Stimulated activated CD8-positive, alpha-beta memory T cell treated with anti-CD3 and anti-CD28 coated beads, Interleukin-7, amount 100 ng/mL, for 4 hours (primary cell): ENCODE measurements around the gene DNAJC8.

Experiments used
- DNase-seq, 2 donors: peaks; one replicate each; pipeline ENCODE4 v3.0.0-alpha.2; 2020; ENCODE audit warnings: low read depth in 2 of 2

The DNAJC8 gene

GRCh38 chr1:28199328-28200233 is 33.2 kb downstream of the DNAJC8 start:
- DNase-seq: peak; percentile 31 to 43

GRCh38 chr1:28197682-28198415 is 35.0 kb downstream of the DNAJC8 start:
- DNase-seq: no peak

DNA sequence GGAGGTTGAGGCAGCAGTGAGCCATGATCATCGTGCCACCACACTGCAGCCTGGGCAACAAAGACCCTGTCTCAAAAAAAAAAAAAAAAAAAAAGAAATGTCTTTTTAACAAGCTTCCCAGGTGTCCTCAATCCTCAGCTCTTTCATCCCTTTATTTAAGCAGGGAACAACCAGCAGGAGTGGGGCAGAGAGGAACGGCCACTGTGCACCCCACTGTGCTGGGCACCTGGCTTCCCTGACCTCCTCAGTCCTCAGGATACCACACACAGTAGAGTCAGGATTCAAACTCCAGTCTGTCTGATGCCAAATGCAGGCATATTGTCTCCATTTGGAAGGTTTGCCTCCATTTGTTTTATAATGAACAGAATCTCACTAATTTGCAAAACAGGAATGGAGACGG is 36.5 kb downstream of the DNAJC8 start:
- DNase-seq: no peak

DNA sequence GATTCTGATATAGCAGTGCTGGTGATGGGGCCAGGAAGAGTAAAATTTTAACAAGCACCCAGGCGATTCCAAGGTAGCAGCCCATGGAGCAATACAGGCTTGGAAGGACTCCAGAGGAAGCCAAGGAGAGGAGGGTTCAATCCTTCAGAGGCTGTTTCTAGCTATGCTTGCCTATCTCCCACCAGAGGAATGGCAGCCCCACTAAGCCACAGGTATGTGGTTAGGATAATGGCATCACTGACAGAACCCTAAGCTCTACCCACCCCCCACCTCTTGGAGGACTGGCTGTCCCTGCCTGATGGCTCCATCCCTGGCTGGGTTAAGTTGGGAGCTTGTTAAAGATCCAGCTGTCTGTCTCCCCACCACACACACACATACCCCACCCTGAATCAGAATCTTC is 37.0 kb downstream of the DNAJC8 start:
- DNase-seq: no peak

DNA sequence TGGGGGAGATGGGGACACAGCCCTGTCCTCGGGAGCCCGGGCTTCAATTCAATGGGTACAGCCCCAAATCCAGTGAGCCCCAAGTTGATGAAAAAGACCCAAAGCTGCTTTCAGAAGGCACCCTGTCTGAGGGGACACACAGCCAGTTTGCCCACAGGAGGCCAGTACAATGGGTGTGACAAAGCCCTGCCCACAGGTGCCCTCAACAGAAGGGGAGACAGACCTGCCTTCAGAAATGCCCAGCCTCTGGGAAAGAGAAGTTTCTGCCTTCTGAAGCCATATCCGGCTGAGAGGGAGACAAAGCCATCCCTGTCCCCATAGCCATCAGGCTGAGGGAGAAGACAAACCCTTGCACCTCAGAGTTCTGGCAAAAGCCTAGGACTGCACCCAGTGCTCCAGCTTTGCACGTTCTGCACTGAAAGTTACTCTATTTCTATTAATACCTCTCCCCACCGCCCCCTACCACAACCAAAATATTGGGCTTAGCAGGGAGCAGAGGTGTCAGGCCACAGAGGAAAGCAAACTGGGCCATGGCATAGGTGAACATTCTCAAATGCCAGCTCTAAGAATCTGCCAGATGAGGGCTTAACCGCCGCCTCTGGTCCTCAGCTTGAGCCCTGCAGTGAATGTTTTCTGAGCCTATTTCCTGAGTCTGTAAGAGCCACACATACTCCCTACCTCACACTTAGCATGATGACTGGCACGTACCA is 38.3 kb downstream of the DNAJC8 start:
- DNase-seq: no peak

DNA sequence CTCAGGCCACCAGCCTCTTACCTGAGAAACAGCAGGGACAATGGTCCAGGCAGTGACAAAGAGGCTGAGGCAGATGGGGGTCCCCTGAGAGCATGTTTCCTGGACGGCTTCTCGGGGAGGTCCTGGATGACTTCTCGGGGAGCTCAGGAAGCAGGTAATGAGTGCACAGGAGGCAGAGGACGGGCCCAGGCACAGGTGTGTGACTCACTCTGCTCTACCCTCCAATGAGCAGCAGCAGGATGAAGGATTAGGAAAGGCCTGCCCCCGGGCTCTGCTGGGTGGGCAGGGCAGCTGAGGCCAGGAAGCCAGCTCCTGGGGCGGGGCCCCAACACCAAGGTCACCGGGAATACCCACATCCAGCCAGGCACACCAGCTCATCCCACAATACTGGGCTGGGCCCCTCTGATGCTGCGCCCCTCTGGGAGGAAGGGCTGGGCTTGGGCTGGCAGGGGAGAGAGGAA is 39.1 kb downstream of the DNAJC8 start:
- DNase-seq: no peak

GRCh38 chr1:28190996-28191645 is 41.7 kb downstream of the DNAJC8 start:
- no peak for DNase-seq

GRCh38 chr1:28190337-28190979 is 42.4 kb downstream of the DNAJC8 start:
- no peak for DNase-seq

DNA sequence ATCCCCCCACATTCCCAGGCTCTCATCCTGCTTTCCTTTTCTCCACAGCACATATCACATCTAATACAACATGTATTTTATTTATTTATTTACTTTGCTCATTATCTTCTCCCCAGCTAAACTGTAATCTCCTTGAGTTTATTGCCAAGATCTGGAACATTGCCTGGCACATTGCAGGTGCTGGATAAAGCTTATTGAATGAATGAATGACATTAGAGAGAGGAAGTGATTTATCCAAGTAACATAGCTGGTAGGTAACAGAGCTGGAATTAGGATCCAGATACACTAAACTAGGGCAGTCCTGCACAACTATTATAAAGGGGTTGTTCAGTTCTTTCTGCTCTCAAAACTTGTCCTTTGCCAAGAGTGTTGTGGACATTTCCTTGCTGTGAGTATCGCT is 47.8 kb downstream of the DNAJC8 start:
- DNase-seq: no peak

DNA sequence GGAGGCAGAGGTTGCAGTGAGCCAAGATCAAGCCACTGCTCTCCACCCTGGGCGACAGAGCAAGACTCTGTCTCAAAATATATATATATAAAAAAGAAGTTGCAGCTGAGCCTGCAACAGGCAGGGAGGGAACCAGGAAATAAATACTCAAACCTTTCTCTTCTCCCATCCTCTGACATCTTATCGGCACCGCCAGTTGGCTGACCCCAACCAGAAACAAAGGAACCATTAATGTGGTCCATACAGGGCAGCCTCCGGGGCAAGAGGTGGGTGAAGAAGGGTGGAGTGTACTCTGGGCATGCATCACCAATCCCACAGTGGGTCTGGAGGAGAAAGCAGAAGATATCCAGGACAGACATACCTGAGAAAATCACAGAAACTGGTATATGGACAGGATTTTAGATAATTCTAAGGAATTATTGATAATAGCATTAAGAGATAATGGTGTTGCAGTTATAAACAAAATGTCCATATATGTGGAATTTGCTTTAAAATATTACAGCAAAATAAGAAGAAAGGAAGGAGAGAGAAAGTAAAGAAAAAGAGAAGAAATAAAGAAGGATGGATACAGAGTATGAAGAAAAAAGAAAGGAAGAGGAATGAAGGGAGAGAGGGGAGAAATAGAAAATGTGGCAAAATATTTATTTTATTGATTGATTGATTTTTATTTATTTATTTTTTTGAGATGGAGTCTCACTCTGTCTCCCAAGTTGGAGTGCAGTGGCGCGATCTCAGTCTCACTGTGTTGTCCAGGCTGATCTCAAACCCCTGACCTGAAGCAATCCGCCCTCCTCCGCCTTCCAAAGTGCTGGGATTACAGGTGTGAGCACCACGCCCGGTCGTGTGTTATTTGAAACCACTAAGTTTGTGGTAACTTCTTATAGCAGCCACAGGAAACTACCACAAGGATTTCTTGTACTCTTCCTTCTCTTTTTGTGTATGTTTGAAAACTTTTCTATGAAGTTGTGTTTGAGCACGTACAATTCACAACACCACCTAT is 52.2 kb downstream of the DNAJC8 start:
- DNase-seq: no peak

DNA sequence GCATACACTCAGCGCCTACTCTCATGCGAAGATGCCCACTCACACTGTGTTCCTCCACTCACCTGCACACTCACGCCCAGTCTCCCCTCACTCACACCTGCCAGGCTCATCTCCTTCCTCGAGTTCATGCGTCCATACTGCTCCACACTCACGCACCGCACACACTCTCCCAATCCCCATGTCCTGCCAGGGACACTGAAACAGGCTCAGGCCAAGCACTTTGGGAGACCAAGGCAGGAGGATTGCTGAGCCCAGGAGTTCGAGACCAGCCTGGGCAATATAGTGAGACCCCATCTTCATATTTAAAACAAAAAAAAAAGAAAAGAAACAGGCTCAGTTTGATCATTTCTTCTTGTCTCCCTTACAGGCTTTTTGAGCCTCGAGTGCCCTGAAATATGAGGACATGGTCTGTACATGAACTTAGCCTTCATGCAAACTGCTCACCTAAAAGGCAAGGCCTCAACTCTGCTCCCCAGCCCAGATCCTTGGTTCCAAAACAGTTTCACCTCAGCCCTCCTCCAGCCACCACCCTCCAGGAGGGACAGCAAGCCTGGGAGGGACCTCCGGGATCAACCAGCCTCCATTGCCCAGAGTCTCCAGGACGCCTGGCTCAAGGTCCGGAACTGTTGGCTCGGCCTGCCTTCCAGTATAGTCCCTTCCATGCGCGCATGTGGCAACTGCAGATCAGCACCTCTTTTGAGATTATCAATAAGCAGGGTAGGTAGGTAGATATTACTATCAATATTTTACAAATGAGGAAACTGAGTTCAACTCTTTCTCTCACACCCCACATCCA is 53.9 kb downstream of the DNAJC8 start:
- no peak for DNase-seq

DNA sequence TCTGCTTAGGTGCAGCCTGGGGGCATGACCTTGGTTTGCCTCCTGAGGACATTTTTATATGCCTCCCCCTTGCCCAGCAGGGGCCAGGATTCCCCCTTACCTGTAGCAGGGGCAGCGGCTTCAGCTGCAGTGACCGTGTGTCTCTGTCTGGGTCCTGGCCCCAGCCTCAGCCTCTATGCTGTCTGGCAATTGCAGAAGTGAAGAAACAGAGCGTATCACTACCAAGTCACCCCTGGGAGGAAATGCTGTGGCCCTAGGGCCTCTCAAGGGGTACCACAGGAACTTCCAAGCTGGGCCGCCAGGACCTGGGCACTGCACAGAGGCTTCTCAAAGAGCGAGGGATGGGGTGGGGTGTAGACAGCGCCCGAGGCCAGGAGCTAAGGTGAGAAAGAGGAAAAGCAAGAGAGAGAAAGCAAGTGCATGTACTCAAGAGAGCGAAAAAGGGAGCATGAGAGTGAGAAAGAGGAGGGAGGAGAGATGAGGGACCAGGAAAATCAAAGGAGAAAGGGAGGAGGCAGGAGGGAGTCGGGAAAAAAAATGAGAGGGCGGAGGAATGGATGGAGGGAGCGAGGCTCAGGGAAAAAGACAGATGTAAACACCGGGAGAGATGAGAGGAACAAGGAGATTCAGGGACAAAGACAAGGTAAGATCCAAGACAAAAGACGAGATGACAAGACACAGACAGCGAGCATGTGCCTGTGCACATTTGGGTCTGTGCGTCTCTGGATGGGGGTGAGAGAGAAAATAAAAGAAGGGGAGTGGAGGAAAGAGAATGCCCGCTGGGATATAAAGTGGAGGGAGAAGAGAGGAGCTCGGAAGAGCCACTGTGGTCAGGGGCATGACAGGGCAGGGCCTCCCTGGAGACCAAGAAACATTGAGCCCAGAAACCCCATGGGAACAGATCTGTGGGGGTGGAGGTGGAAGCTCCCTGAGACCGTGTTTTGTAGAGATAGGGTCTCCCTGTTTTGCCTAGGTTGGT is 56.0 kb downstream of the DNAJC8 start, which contains the start of gene PTAFR:
Gene PTAFR (minus strand): TSS at position 199 of the 979 bp plus-strand sequence. CDS start 25,669 bp downstream, outside the sequence.
- DNase-seq: no peak

GRCh38 chr1:28175955-28176485 is 56.8 kb downstream of the DNAJC8 start:
- DNase-seq: no peak

DNA sequence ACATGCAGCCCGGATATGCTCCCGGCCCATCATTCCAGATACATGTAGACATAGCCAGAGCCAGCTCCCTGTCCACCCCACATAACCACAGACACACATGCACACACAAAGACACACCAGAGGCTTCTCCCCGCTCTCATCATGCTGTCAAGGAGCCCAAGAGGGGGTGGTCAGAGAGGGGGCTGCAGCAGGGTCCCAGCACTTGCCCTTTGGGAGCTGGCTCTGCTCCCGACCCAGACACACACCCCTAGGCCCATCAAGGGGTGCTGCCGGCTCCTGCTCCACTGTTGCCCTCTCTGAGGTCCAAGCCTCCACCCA is 58.9 kb downstream of the DNAJC8 start:
- no peak for DNase-seq

GRCh38 chr1:28173151-28173979 is 59.5 kb downstream of the DNAJC8 start:
- DNase-seq: no peak

DNA sequence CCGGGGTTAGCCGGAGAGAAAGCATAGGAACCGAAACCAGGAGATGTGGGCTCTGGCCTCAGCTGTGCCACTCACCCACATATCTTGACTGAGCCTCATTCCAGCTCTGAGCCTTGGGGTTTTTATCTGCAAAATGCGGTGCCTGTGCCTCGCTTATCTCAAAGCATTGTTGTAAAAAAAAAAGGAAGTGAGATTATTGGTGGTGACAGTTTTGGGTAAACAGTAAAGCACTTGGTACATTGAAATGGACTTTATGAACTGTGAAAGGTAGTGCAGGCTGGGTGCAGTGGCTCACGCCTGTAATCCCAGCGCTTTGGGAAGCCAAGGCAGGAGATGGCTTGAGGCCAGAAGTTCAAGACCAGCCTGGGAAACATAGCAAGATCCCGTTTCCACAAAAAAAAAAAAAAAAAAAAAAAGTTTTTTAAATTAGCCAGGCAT is 60.1 kb downstream of the DNAJC8 start:
- peak in 1 of 2 donors; percentile 3 for DNase-seq

DNA sequence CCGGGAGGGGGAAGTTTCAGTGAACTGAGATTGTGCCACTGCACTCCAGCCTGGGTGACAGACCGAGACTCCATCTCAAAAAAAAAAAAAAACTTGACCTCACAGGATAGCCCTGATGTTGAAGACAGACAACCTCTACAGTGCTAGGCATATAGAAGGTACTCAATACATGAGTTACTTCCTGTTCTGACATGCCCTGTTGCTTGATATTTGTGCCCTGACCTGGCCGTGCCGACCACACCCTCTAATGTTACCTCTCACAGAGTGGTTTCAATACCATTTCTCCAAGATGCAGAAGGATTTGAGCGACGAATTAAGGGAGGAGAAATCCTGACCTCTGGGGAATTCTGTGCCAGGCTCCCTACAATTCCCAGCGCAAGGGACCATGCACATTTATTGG is 61.6 kb downstream of the DNAJC8 start:
- no peak for DNase-seq
